Mesenchymal stem cell (in vitro differentiated cells and primary cell): ENCODE results near the gene CNTNAP2.
"Not testable (repeated sequence)": the region's sequence is repeated elsewhere in the genome, so short reads cannot be mapped to it uniquely, and the experiment has no call there.

Source experiments
- DNase-seq: peaks from one replicate; pipeline ENCODE4 v3.0.0-alpha.2; 2013
- H2AFZ ChIP-seq: one replicate; pipeline ENCODE4 v1.6.1; 2013; ENCODE audit warnings: low read depth, mild to moderate bottlenecking, control low read depth, inconsistent platforms, low read length, moderate library complexity
- H2AK5ac ChIP-seq: 2 replicates; pipeline ENCODE4 v1.6.1; 2013; ENCODE audit warnings: low read length, moderate library complexity, mild to moderate bottlenecking, inconsistent platforms; ENCODE audit not compliant: severe bottlenecking
- H2BK120ac ChIP-seq: one replicate; pipeline ENCODE4 v1.6.1; 2013; ENCODE audit warnings: low read depth, mild to moderate bottlenecking, inconsistent platforms, low read length, moderate library complexity
- H2BK12ac ChIP-seq, 2 experiments: one replicate each; pipeline ENCODE4 v1.6.1; 2013; ENCODE audit warnings: inconsistent platforms in 2 of 2, low read length in 2 of 2, mild to moderate bottlenecking in 2 of 2, moderate library complexity in 2 of 2, control low read depth in 1 of 2
- H2BK15ac ChIP-seq: one replicate; pipeline ENCODE4 v1.6.1; 2013; ENCODE audit warnings: mild to moderate bottlenecking, low read depth, inconsistent platforms; ENCODE audit not compliant: poor library complexity, severe bottlenecking
- H2BK5ac ChIP-seq: 2 replicates; pipeline ENCODE4 v1.6.1; 2013; ENCODE audit warnings: low read depth, mild to moderate bottlenecking, low read length, control low read depth, inconsistent platforms; ENCODE audit not compliant: poor library complexity, severe bottlenecking
- H3K14ac ChIP-seq, 2 experiments: one replicate each; pipeline ENCODE4 v1.6.1; 2013; ENCODE audit warnings: inconsistent platforms in 2 of 2, low read length in 2 of 2, control low read depth in 1 of 2, mild to moderate bottlenecking in 1 of 2, moderate library complexity in 1 of 2
- H3K18ac ChIP-seq, 2 experiments: one replicate each; pipeline ENCODE4 v1.6.1; 2013; ENCODE audit warnings: inconsistent platforms in 2 of 2, low read length in 2 of 2, control low read depth in 1 of 2, low read depth in 1 of 2, mild to moderate bottlenecking in 1 of 2
- H3K23ac ChIP-seq, 2 experiments: one replicate each; pipeline ENCODE4 v1.6.1; 2013; ENCODE audit warnings: inconsistent platforms in 2 of 2, low read length in 2 of 2, mild to moderate bottlenecking in 2 of 2, moderate library complexity in 2 of 2, control low read depth in 1 of 2
- H3K27ac ChIP-seq: 2 replicates; pipeline ENCODE4 v1.5.1; 2013; ENCODE audit warnings: mild to moderate bottlenecking, moderate library complexity, low read length, control low read depth, inconsistent platforms; ENCODE audit not compliant: poor library complexity, severe bottlenecking
- H3K27me3 ChIP-seq, 2 experiments: 2 replicates each; pipeline versions ENCODE4 v1.6.1 to v1.7.0; 2013; ENCODE audit warnings: low read length in 2 of 2, mild to moderate bottlenecking in 2 of 2, moderate library complexity in 2 of 2, control low read depth in 1 of 2, inconsistent platforms in 1 of 2; ENCODE audit not compliant: control insufficient read depth in 1 of 2, insufficient read depth in 1 of 2
- H3K36me3 ChIP-seq, 2 experiments: 2 replicates each; pipeline versions ENCODE4 v1.6.1 to v1.7.0; 2013; ENCODE audit warnings: low read length in 2 of 2, control low read depth in 1 of 2, inconsistent platforms in 1 of 2, low read depth in 1 of 2, mild to moderate bottlenecking in 1 of 2; ENCODE audit not compliant: insufficient read depth in 2 of 2, control insufficient read depth in 1 of 2
- H3K4ac ChIP-seq, 2 experiments: one replicate each; pipeline ENCODE4 v1.6.1; 2013; ENCODE audit warnings: inconsistent platforms in 2 of 2, low read length in 2 of 2, mild to moderate bottlenecking in 2 of 2, moderate library complexity in 2 of 2, control low read depth in 1 of 2, low read depth in 1 of 2
- H3K4me1 ChIP-seq: 2 replicates; pipeline ENCODE4 v1.6.1; 2013; ENCODE audit warnings: low read depth, low read length, control low read depth; ENCODE audit not compliant: control insufficient read depth, insufficient read depth
- H3K4me2 ChIP-seq: 2 replicates; pipeline ENCODE4 v1.6.1; 2013; ENCODE audit warnings: low read length, mild to moderate bottlenecking, inconsistent platforms; ENCODE audit not compliant: poor library complexity, severe bottlenecking
- H3K4me3 ChIP-seq, 2 experiments: 2 replicates each; pipeline versions ENCODE4 v1.5.1 to v1.7.0; 2013; ENCODE audit warnings: low read length in 2 of 2, mild to moderate bottlenecking in 2 of 2, control low read depth in 1 of 2, low read depth in 1 of 2; ENCODE audit not compliant: insufficient read depth in 1 of 2
- H3K79me1 ChIP-seq: replicated peaks from 2 replicates; pipeline ENCODE4 v1.6.1; 2013; ENCODE audit warnings: mild to moderate bottlenecking, control low read depth, low read length, inconsistent platforms; ENCODE audit not compliant: poor library complexity, severe bottlenecking
- H3K9ac ChIP-seq: 2 replicates; pipeline ENCODE4 v1.7.0; 2013; ENCODE audit warnings: mild to moderate bottlenecking, low read length, moderate library complexity
- H3K9me3 ChIP-seq: 2 replicates; pipeline ENCODE4 v1.7.0; 2013; ENCODE audit warnings: mild to moderate bottlenecking, low read length; ENCODE audit not compliant: control insufficient read depth
- H4K8ac ChIP-seq: one replicate; pipeline ENCODE4 v1.6.1; 2013; ENCODE audit warnings: inconsistent platforms, mild to moderate bottlenecking, low read length, moderate library complexity
- H4K91ac ChIP-seq: one replicate; pipeline ENCODE4 v1.6.1; 2013; ENCODE audit warnings: mild to moderate bottlenecking, low read length, inconsistent platforms
- WGBS: methylation state at CpG from one replicate; pipeline ENCODE4 v1.1.7; 2013; ENCODE audit warnings: mixed read lengths; 5-methylcytosine and 5-hydroxymethylcytosine counted together

The CNTNAP2 gene

GRCh38 chr7:148330124-148330818 is 2213.7 kb downstream of the CNTNAP2 start:
- no peak overlapping the region for H3K18ac ChIP-seq
- 90% methylated on average over 15 of the region's 15 CpGs for WGBS

GRCh38 chr7:148330822-148331221 is 2214.2 kb downstream of the CNTNAP2 start:
- Histone ChIP-seq H2BK15ac (no peak overlapping the region), H3K27ac (no peak overlapping the region), H3K18ac (no peak overlapping the region), H4K8ac (no peak overlapping the region), H3K4ac (no peak overlapping the region), H3K4me3 (no peak overlapping the region), H2AK5ac (no peak overlapping the region), H3K23ac (no peak overlapping the region), H3K14ac (no peak overlapping the region), H3K9ac (no peak overlapping the region), H3K79me1 (no peaks in the 10 kb centered on the region), H3K27me3 (no peaks in the 10 kb centered on the region), H3K9me3 (no peaks in the 10 kb centered on the region), H3K36me3 (no peaks in the 10 kb centered on the region), H3K4me2 (no peak overlapping the region), H3K4me1 (no peaks in the 10 kb centered on the region), H4K91ac (no peak overlapping the region), H2BK5ac (no peak overlapping the region), H2BK12ac (no peak overlapping the region), H2BK120ac (no peak overlapping the region), H2AFZ (no peak overlapping the region)
- 88% methylated on average over 9 of the region's 9 CpGs for WGBS
- DNase-seq = no peak

More at GRCh38 chr7:148330124-148330818, 2213.7 kb downstream of the CNTNAP2 start:
- Histone ChIP-seq H2BK12ac (no peak overlapping the region), H2AFZ (no peak overlapping the region), H2BK120ac (no peak overlapping the region), H3K14ac (no peak overlapping the region), H3K79me1 (no peaks in the 10 kb centered on the region), H3K4me3 (no peak overlapping the region), H3K4me2 (no peak overlapping the region), H4K91ac (no peak overlapping the region), H2BK15ac (no peak overlapping the region), H3K27me3 (no peaks in the 10 kb centered on the region), H3K4me1 (no peaks in the 10 kb centered on the region), H3K9me3 (no peaks in the 10 kb centered on the region), H3K23ac (no peak overlapping the region), H2BK5ac (no peak overlapping the region), H4K8ac (no peak overlapping the region), H3K4ac (no peak overlapping the region), H2AK5ac (no peak overlapping the region), H3K27ac (no peak overlapping the region), H3K36me3 (no peaks in the 10 kb centered on the region), H3K9ac (no peak overlapping the region)
- DNase-seq = no peak

GRCh38 chr7:148331456-148331855 is 2214.9 kb downstream of the CNTNAP2 start:
- H3K4ac ChIP-seq, H2AK5ac ChIP-seq, H2AFZ ChIP-seq, H2BK5ac ChIP-seq, H2BK15ac ChIP-seq, H4K91ac ChIP-seq, H2BK120ac ChIP-seq, H3K27ac ChIP-seq, H3K36me3 ChIP-seq, H3K4me2 ChIP-seq, H3K14ac ChIP-seq, H3K4me1 ChIP-seq, H3K27me3 ChIP-seq, H3K4me3 ChIP-seq, H3K79me1 ChIP-seq, DNase-seq, H3K9me3 ChIP-seq, H3K23ac ChIP-seq, H3K18ac ChIP-seq, H2BK12ac ChIP-seq, H4K8ac ChIP-seq, H3K9ac ChIP-seq: not testable (repeated sequence)
- WGBS = 82% methylated on average over 8 of the region's 11 CpGs

- Histone ChIP-seq H3K79me1 (no peaks in the 10 kb centered on the region), H3K27ac (no peak overlapping the region), H2AK5ac (no peak overlapping the region), H4K91ac (no peak overlapping the region), H2BK15ac (no peak overlapping the region), H3K14ac (no peak overlapping the region), H2AFZ (no peak overlapping the region), H3K18ac (no peak overlapping the region), H4K8ac (no peak overlapping the region), H3K9ac (no peak overlapping the region), H2BK5ac (no peak overlapping the region), H3K4ac (no peak overlapping the region), H2BK120ac (no peak overlapping the region), H3K4me2 (no peak overlapping the region), H3K4me3 (no peak overlapping the region), H3K4me1 (no peaks in the 10 kb centered on the region), H3K27me3 (peaks cover 3 to 10% of the 10 kb centered on the region in 2 experiments), H3K23ac (no peak overlapping the region), H2BK12ac (no peak overlapping the region), H3K9me3 (no peaks in the 10 kb centered on the region), H3K36me3 (no peaks in the 10 kb centered on the region)
- DNase-seq = no peak
- 93% methylated on average over 2 of the region's 8 CpGs for WGBS
These were observed 2215.9 kb downstream of the CNTNAP2 start for GRCh38 chr7:148332191-148333186.
